Measurements from ENCODE around the gene KDM1B.
A peak's percentile ranks its signal among the peaks of the same experiment; 100 is the strongest.

The KDM1B gene

GRCh38 chr6:18235524-18235923 is 80.3 kb downstream of the KDM1B start:
- DNase-seq = no peak

- DNase-seq = no peak
Measured at GRCh38 chr6:18237167-18237566, 81.9 kb downstream of the KDM1B start.

DNA sequence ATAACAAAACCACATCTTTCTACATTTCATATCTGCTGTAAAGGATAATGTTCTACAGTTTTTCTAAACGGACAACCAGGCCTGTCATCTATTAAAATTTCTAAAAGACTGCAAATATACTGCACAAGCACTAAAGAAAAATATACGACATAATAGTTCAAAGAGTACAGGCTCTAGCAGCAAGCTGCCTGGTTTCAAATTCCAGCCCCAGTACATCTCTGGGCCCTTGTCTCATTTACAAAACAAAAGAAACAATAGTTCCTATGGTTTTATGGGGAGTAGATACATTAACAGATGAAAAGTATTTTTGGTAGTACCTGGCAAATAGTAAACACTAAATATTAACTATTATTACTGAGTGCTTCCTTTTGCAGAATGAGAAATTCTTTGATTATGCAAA is 85.0 kb downstream of the KDM1B start:
- DNase-seq = no peak

DNA sequence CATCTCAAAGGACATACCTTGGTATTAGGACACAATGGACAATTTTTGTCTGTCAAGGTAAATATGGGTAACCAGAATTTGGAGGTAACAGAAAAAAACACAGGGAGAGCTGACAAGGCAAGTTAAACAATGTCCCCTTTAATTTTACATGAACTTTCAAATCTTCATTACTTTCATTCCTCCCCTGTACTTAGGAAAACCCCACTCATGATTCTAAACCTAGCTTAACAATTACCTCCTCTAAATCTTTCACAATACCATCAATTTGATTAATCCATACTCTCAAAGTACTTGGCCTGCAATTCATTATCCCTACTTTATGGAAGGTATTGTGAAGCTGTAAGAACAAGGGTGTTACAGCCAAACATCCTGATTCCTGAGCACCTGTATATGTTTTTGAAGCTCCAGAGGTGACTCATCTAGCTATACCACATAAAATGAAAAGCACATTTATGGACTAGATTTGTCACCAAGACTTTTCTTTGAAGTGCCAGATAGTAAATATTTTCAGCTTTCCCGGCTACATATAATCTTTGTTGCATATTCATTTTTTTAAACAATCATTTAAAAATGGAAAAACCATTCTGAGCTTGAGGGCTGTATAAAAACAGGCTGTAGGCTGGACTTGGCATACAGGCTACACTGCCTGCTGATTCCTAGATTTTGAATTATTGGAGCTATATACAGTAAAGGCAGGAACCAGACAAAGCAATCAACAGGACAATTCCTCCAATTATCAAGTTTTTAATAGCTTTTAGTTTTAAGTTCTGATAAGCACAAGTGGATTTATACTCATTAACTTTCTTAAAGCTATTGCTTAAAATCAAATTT is 86.2 kb downstream of the KDM1B start:
- DNase-seq = no peak

DNA sequence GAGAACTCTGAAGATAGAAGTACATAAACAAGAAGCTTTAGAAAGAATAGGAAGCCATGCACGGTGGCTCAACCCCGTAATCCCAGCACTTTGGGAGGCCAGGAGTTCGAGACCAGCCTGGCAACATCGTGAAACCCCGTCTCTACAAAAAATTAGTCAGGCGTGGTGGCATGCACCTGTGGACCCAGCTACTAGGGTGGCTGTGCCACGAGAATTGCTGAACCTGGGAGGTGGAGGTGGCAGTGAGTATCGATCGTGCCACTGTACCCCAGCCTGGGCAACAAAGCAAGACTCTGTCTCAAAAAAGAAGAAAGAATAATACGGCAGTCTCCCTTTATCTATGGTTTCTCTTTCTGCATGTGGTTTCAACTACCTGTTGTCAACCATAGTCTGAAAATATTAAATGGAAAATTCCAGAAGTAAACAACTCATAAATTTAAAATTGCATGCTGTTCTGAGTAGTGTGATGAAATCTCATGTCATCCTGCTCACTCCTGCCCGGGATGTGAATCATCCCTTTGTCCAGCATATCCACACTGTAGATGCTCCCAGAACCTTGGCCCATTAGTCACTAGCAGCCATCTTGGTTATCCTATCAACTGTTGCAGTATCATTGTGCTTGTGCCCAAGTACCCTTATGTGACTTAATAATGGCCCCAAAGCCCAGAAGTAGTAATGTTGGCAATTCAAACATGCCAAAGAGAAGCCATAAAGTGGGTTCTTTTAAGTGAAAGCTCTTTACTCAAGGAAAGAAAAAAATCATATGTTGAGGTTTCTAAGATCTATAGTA is 87.0 kb downstream of the KDM1B start:
- no peak for DNase-seq

DNA sequence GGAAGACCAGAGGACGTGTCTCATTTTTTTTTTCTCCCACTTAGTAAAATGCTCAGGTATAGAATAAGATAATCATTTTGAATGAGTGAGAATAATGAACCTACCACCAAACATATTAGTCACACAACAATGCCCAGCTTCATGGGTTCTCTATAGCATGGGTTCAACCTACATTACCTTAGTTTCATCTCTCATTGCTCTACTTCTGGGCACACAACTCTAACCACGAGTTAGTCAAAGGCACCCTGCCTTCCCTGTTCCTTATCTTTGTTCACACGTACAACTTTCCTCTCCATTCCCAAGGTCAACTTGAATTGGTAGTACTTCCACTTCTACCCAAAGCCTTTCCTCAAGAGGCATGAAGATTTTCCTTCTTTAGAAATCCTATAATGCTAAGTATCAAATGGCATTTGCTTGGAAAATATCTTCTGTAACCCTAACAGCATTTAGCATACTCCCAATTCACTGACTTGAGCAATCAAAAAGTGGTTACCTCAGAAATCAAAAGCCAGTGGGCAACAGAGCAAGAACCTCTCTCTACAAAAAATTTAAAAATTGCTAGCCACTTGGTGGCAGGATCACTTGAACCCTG is 88.2 kb downstream of the KDM1B start:
- no peak for DNase-seq

DNA sequence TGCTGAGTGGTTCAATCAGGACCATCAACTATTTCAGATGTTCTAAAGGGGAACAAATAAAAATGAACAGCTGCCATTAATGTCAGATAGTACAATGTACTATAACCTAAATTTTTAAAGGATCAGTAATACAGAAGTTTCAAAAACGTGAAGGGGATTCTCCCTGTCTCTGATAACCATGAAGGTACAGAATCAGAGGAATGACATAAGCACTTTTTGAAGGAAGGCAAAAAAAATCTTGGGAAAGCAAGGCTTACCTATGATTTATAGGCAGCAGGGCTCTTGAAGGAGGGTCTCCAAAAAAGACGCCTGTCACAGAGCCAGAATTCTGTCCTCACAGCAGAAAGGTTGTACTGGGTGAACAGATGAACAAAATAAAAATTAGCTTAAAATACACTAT is 89.0 kb downstream of the KDM1B start:
- DNase-seq = no peak

DNA sequence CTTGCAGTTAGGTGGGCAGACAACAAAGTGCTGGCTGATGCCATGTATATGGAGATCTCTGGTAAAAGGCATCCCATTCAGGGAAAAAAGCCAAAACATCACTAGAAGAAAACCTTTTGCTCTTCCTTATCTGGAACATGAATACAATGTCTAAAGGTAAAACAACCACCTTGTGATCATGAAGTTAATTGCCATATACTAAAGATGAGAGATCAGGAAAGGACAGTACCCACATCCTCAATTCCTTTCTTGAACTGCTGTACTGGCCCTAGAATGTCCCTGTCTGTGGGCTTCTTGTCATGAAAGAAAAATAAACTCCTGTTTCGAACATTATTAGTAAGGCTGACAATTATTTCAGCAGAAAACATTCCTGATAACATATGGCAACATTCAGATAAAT is 89.9 kb downstream of the KDM1B start:
- no peak for DNase-seq

DNA sequence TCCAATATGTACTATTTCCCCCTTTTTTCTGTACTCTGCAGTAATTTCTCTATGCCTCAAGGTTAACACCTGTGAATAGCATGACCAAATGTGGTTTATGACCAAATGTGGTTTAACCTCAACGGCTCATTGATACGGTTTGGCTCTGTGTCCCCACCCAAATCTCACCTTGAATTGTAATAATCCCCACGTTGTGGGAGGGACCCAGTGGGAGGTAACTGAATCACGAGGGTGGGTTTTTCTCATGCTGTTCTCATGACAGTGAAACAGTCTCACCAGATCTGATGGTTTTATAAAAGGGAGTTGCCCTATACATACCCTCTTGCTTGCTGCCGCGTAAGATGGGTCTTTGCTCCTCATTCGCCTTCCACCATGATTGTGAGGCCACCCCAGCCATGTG is 90.4 kb downstream of the KDM1B start:
- no peak for DNase-seq

- no peak for DNase-seq
Measured at GRCh38 chr6:18246205-18246604, 91.0 kb downstream of the KDM1B start.

DNA sequence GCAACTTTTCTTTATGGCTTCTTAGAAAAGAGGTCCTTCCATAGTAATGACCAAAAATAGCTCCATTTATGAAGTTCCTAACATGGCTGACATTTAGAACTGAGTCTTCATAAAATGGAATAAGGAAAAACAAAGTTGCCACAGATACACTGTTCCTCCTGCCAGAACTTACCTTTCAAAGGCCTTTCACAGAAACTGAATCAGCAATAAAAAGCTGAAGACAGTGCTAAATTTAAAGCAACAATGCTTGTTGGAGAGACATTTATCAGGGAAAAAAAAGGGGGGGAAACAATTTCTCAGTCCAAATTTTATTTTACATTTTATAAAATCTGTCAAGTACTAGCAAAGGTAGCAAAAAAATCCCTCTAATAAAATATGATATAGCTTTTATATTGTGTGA is 91.8 kb downstream of the KDM1B start:
- DNase-seq = no peak

GRCh38 chr6:18248698-18249097 is 93.5 kb downstream of the KDM1B start:
- DNase-seq = no peak

- DNase-seq = no peak
Measured at GRCh38 chr6:18249271-18249670, 94.0 kb downstream of the KDM1B start.

DNA sequence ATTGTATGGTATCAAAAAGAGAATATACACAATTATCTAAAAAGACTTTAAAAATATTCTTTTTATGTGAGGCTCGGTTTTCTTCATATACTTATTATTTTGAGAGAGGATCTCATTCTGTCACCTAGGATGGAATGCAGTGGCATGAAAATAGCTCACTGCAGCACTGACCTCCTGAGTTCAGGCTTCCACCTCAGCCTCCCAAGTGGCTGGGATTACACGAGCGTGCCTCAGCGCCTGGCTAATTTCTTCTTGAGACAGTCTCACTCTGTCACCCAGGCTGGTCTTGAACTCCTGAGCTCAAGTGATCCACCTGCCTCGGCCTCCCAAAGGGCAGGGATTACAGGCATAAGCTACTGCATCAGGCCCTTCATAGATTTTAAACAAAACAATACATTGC is 98.4 kb downstream of the KDM1B start:
- DNase-seq = no peak

DNA sequence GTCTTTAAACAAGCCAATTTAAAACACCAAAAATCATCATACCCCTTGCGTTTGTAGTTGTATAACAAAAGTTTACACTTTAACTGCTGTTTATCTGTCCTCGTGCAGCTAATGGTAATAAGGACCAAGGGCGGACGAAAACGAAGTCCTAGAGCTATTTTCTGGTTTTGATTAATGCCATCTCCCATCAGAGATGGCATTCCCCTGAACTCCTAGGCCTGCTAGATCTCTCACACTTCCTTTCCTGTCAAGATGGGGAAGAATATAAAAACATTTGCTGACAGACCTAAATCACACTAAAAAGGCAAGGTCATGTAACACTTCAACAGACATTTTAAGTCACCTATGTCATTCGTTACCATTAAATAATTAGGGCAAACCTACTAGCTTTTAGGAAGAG is 99.6 kb downstream of the KDM1B start:
- no peak for DNase-seq

DNA sequence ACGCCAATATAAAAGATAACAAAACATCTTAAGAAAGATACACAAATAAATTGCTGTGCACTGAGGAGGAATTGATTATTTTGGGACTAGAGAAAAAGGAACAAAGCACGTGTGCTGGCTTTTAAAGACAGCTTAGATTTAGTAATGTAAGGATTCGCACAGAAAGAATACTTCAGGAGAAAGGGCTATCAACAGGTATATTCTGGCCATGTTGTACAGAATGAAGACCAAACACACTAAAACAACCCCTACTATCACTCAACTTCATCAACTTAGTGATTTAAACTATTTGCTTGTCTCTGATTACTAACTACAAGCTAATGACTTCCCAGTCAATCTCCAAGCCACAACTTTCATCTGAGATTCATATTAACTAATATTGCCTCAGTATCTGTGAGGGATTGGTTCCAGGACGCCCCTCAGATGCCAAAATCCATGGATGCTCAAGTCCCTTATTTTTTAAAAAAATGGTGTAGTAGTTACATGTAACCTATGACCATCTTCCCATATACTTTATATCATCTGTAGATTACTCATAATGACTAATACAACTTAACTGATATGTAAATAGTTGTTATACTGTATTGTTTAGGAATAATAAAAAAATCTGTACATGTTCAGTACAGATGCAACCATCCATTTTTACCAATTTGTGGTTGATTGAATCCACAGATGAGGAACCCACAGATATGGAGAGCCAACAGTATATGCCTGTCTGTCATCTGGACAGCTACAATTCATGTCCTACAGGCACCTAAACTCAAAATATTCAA is 104.6 kb downstream of the KDM1B start:
- DNase-seq = no peak

GRCh38 chr6:18260448-18261106 is 105.4 kb downstream of the KDM1B start:
- peak in 1 of 2 donors; percentile 23 for DNase-seq

GRCh38 chr6:18261877-18262276 is 106.7 kb downstream of the KDM1B start:
- DNase-seq = no peak

DNA sequence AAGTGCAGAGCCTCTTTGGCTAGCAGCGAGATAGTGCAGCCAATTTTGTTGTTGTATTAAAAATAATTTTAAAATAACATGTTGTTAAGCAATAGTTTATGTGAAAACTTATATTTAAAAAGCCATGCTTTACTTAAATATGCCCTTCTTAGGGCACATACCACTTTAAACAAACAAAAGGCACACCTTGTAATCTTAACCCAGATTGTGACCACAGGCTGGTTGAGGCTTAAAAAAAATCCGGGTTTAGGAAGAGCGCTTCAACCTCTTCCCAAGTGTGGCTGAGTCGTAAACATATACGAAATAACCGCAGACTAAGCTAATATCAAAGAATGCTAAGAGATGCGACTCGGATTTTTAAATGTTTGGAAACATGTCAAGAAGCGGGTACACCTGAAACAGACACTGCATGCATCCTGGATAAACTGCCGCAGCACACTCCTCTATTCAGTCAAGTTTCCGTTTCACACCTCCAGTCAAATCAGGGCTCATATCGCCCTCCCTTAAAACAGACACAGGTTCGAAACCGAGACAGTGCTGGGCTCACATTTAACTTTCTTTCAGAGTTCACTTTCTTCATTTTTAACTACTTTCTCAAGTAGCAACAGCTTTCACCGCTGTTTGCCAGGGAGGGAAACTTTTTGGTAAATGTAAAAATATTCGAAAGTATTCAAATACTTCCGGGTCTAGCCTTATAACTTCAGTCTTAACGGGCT is 107.6 kb downstream of the KDM1B start:
- peak; percentile 36 to 39 for DNase-seq

- DNase-seq = peak; percentile 18 to 24
Measured at GRCh38 chr6:18263418-18264218, 108.4 kb downstream of the KDM1B start.

Data from stimulated activated CD4-positive, alpha-beta T cell treated with anti-CD3 and anti-CD28 coated beads, Interleukin-2, amount 100 ng/mL, for 48 hours (primary cell).